Measurements from ENCODE around the gene TRIM28.

The TRIM28 gene

DNA sequence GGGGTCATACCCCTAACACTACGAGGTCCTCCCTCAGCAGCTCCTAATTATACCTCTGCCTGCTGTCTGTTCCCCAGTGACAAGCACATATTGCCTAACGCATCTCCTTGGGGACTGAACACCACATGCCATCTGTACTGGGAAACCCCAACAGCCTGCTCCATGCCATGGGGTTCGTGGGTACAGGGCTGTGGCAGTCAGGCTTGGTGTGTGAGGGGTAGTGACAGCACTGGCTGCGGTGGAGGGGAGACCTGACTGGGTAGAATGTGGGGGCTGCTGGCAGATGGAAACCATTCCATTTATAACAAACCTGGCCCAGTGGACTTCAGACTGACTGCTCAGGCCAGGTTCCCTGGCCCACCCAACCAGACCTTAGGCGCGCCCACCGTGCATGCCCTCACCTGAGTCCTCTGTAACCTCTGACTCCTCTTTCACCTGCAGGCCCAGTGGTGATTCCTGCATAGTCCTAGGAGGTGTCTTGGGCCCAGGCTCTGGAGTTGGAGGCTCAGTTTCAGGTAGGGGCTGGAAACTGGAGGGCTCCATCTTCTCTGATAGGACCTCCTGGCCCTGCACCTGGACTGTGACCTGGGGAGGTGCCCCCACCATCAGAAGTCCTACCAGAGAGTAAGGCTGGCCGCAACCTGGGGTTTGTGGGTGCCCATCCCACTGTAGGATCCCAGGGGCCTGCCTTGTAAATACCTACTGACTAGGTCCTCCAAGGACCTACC, 26.2 kb downstream of the TRIM28 start:
- no peak for TF ChIP-seq CTCF (conservative IDR thresholded peaks at IDR 0.05)
- no peak overlapping the region for H3K27ac ChIP-seq

DNA sequence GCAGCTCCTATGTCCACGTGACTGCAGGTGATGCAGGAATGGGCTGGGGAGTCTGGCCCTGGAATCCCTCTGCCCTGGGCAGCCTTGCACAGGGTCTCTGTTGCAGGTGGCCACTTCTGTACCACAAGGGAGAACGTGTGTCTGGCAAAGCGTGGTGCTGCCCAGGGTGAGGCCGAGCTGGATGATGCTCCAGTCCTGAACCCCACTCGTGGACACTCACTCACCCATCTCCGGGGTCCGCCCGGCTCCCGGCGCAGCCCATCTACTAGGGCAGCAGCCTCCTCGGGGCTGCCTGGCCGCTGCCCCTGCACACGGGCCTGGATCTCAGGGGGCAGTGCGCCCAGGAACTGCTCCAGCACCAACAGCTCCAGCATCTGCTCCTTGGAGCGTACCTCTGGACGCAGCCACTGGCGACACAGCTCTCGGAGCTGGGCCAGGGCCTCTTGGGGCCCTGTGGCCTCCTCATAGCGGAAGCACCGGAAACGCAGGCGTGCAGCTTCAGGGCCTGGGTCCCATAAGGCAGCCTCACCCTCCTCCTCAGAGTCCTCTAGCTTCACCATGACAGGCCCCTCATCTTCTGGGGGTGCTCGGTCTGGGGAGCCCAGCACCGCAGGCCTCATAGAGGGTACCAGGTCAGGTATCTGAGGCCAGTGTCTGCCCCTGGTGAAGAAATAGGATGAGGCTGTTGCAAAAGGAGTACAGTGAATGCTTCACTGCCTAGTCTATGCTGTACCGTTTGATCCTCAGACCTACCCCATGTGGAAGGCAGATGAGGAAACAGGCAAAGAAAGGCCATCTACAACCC, 27.1 kb downstream of the TRIM28 start:
- peak overlapping the region; percentile 99; the same call in 1 of the 2 replicates for H3K27ac ChIP-seq
- TF ChIP-seq CTCF (conservative IDR thresholded peaks at IDR 0.05), result no peak

DNA sequence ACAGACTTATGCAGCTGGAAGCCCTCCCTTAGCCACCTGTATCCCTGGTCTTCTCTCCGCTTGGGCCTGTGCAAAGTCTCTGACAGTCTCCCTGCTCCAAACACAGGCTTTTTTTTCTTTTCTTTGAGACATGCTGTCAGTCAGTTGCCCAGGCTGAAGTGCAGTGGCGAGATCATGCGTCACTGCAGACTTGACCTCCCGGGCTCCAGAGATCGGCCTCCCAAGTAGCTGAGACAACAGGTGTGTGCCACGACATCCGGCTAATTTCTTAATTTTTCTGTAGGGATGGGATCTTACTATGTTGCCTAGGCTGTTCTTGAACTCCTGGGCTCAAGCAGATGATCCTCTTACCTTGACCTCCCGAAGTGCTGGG, 27.7 kb downstream of the TRIM28 start:
- peak overlapping the region; percentile 99 for H3K27ac ChIP-seq
- no peak for TF ChIP-seq CTCF (conservative IDR thresholded peaks at IDR 0.05)

- peak overlapping the region; percentile 99 for H3K27ac ChIP-seq
Measured at GRCh38 chr19:58572026-58572817, 28.4 kb downstream of the TRIM28 start.

GRCh38 chr19:58572818-58573657, 29.2 kb downstream of the TRIM28 start, which contains the start of gene MZF1:
TSS of gene MZF1 (minus strand) at chr19:58573335. CDS start at chr19:58571389, 1,946 bp downstream.
- H3K27ac ChIP-seq, result peak within 1 kb of the TSS; percentile 99
- no peak for TF ChIP-seq CTCF (conservative IDR thresholded peaks at IDR 0.05)

More at GRCh38 chr19:58572026-58572817, 28.4 kb downstream of the TRIM28 start:
- no peak for TF ChIP-seq CTCF (conservative IDR thresholded peaks at IDR 0.05)

- peak overlapping the region; percentile 99 for H3K27ac ChIP-seq
Measured at GRCh38 chr19:58573658-58574164, 29.8 kb downstream of the TRIM28 start.

More at GRCh38 chr19:58573658-58574164, 29.8 kb downstream of the TRIM28 start:
- TF ChIP-seq CTCF (conservative IDR thresholded peaks at IDR 0.05), result no peak
